ENCODE measurements around the gene SELENOT. TPM values are rescaled to one million over a fixed set of nuclear protein-coding genes. Genes with fewer than 3 reads are reported as not detected.

The SELENOT gene
- polyA plus RNA-seq, 1 donor from 2014 or later = 268 TPM

DNA sequence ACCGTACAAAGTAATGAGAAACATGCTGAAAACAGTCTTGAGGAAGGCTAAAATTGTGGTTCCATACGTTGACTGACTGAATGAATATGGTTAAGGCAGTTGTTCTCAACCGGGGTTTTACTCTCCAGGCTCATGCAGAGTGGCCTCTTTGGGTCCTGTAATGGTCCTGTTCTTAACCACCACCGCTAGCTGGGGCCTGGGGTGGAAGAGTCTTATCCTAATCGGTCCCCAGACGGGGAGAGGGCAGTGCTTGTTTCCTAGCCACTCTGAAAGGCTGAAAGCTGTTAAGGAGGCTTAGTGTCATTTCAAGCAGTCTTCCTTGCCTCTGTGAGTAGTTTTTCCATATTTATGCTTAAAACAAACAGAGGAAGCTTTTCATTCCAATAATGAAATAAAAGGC, 32.0 kb downstream of the SELENOT start:
- no peak overlapping the region for H3K4me3 ChIP-seq (ENCODE audit: low read length)
- no peak overlapping the region for H2AFZ ChIP-seq (ENCODE audit: low read depth, low read length)
- H3K4me2 ChIP-seq (ENCODE audit: low read length) = no peak overlapping the region
- no peaks in the 10 kb centered on the region for H3K27me3 ChIP-seq (ENCODE audit: insufficient read depth, low read depth, low read length)
- no peaks in the 10 kb centered on the region for H3K36me3 ChIP-seq (ENCODE audit: insufficient read depth, low read length)
- no peaks in the 10 kb centered on the region for H3K79me2 ChIP-seq (replicated peaks; ENCODE audit: insufficient read depth, low read length)
- H3K9ac ChIP-seq (ENCODE audit: low read length) = no peak overlapping the region
- TF ChIP-seq POLR2AphosphoS5 (IDR thresholded peaks at IDR 0.05) (no peak), MXI1 (conservative IDR thresholded peaks at IDR 0.05; ENCODE audit: poor library complexity, severe bottlenecking) (no peak), EP300 (conservative IDR thresholded peaks at IDR 0.05; ENCODE audit: poor library complexity, severe bottlenecking) (no peak), TAF1 (IDR thresholded peaks at IDR 0.05; ENCODE audit: low read depth) (no peak), SMC3 (conservative IDR thresholded peaks at IDR 0.05; ENCODE audit: poor library complexity) (no peak), RAD21 (conservative IDR thresholded peaks at IDR 0.05) (no peak), EZH2 (IDR thresholded peaks at IDR 0.05; ENCODE audit: borderline replicate concordance, insufficient read depth, low read length, poor library complexity, severe bottlenecking) (no peak)
- TF ChIP-seq, protein P1, sequence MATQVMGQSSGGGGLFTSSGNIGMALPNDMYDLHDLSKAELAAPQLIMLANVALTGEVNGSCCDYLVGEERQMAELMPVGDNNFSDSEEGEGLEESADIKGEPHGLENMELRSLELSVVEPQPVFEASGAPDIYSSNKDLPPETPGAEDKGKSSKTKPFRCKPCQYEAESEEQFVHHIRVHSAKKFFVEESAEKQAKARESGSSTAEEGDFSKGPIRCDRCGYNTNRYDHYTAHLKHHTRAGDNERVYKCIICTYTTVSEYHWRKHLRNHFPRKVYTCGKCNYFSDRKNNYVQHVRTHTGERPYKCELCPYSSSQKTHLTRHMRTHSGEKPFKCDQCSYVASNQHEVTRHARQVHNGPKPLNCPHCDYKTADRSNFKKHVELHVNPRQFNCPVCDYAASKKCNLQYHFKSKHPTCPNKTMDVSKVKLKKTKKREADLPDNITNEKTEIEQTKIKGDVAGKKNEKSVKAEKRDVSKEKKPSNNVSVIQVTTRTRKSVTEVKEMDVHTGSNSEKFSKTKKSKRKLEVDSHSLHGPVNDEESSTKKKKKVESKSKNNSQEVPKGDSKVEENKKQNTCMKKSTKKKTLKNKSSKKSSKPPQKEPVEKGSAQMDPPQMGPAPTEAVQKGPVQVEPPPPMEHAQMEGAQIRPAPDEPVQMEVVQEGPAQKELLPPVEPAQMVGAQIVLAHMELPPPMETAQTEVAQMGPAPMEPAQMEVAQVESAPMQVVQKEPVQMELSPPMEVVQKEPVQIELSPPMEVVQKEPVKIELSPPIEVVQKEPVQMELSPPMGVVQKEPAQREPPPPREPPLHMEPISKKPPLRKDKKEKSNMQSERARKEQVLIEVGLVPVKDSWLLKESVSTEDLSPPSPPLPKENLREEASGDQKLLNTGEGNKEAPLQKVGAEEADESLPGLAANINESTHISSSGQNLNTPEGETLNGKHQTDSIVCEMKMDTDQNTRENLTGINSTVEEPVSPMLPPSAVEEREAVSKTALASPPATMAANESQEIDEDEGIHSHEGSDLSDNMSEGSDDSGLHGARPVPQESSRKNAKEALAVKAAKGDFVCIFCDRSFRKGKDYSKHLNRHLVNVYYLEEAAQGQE (IDR thresholded peaks at IDR 0.05; ENCODE audit: borderline replicate concordance) = no peak
- TF ChIP-seq, protein P2, sequence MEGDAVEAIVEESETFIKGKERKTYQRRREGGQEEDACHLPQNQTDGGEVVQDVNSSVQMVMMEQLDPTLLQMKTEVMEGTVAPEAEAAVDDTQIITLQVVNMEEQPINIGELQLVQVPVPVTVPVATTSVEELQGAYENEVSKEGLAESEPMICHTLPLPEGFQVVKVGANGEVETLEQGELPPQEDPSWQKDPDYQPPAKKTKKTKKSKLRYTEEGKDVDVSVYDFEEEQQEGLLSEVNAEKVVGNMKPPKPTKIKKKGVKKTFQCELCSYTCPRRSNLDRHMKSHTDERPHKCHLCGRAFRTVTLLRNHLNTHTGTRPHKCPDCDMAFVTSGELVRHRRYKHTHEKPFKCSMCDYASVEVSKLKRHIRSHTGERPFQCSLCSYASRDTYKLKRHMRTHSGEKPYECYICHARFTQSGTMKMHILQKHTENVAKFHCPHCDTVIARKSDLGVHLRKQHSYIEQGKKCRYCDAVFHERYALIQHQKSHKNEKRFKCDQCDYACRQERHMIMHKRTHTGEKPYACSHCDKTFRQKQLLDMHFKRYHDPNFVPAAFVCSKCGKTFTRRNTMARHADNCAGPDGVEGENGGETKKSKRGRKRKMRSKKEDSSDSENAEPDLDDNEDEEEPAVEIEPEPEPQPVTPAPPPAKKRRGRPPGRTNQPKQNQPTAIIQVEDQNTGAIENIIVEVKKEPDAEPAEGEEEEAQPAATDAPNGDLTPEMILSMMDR (IDR thresholded peaks at IDR 0.05; ENCODE audit: poor library complexity, severe bottlenecking) = no peak
- no peaks in the 10 kb centered on the region for H3F3A ChIP-seq (ENCODE audit: insufficient read depth, low read length, poor library complexity, severe bottlenecking)
- H3K27ac ChIP-seq (ENCODE audit: low read length) = no peak overlapping the region
- H3K9me3 ChIP-seq (ENCODE audit: low read length) = no peaks in the 10 kb centered on the region
- no peaks in the 10 kb centered on the region for H3K9me2 ChIP-seq (ENCODE audit: insufficient read depth, low read length)
- H4K20me1 ChIP-seq (ENCODE audit: insufficient read depth) = no peaks in the 10 kb centered on the region

GRCh38 chr3:150635526-150635925, 32.4 kb downstream of the SELENOT start:
- H3K9ac ChIP-seq (ENCODE audit: low read length) = no peak overlapping the region
- no peaks in the 10 kb centered on the region for H3F3A ChIP-seq (ENCODE audit: insufficient read depth, low read length, poor library complexity, severe bottlenecking)
- no peak overlapping the region for H3K4me2 ChIP-seq (ENCODE audit: low read length)
- H3K4me3 ChIP-seq (ENCODE audit: low read length) = no peak overlapping the region
- H2AFZ ChIP-seq (ENCODE audit: low read depth, low read length) = no peak overlapping the region
- H3K36me3 ChIP-seq (ENCODE audit: insufficient read depth, low read length) = no peaks in the 10 kb centered on the region
- H3K27me3 ChIP-seq (ENCODE audit: insufficient read depth, low read depth, low read length) = no peaks in the 10 kb centered on the region
- H3K9me3 ChIP-seq (ENCODE audit: low read length) = no peaks in the 10 kb centered on the region
- no peak for TF ChIP-seq POLR2AphosphoS5 (IDR thresholded peaks at IDR 0.05)
- TF ChIP-seq TAF1 (IDR thresholded peaks at IDR 0.05; ENCODE audit: low read depth) = no peak
- TF ChIP-seq, protein P2 (IDR thresholded peaks at IDR 0.05; ENCODE audit: poor library complexity, severe bottlenecking) = no peak
- TF ChIP-seq EP300 (conservative IDR thresholded peaks at IDR 0.05; ENCODE audit: poor library complexity, severe bottlenecking) = no peak
- no peak for TF ChIP-seq RAD21 (conservative IDR thresholded peaks at IDR 0.05)
- no peak for TF ChIP-seq EZH2 (IDR thresholded peaks at IDR 0.05; ENCODE audit: borderline replicate concordance, insufficient read depth, low read length, poor library complexity, severe bottlenecking)
- no peak for TF ChIP-seq SMC3 (conservative IDR thresholded peaks at IDR 0.05; ENCODE audit: poor library complexity)
- no peak for TF ChIP-seq MXI1 (conservative IDR thresholded peaks at IDR 0.05; ENCODE audit: poor library complexity, severe bottlenecking)
- TF ChIP-seq, protein P1 (IDR thresholded peaks at IDR 0.05; ENCODE audit: borderline replicate concordance) = no peak
- H3K27ac ChIP-seq (ENCODE audit: low read length) = no peak overlapping the region
- no peaks in the 10 kb centered on the region for H3K9me2 ChIP-seq (ENCODE audit: insufficient read depth, low read length)
- no peaks in the 10 kb centered on the region for H4K20me1 ChIP-seq (ENCODE audit: insufficient read depth)
- H3K79me2 ChIP-seq (replicated peaks; ENCODE audit: insufficient read depth, low read length) = no peaks in the 10 kb centered on the region

Data from neural cell (in vitro differentiated cells).